Left lung (tissue), 10 donors: ENCODE results near the gene CASP4. TPM values are rescaled to one million over a fixed set of nuclear protein-coding genes. Genes with fewer than 3 reads are reported as not detected.

Experiments used
- ATAC-seq: fragments of 200-7000 bp; cut with Tn5 transposase; one replicate; pipeline ENCODE4 v1.9.1; 2020; ENCODE audit warnings: moderate library complexity
- DNase-seq, 4 donors: peaks; one replicate each; pipeline ENCODE4 v3.0.0-alpha.2; 2013 to 2020
- H3K27ac ChIP-seq, 2 donors: fragments of 200-600 bp; sonication (generic) in 1 of 2; one replicate each; pipeline versions ENCODE4 v1.5.0 to v1.8.0; 2020 to 2021
- H3K27me3 ChIP-seq, 2 donors: fragments of 200-600 bp; sonication (generic) in 1 of 2; one replicate each; pipeline versions ENCODE4 v1.5.0 to v1.8.0; 2020 to 2021
- H3K36me3 ChIP-seq, 2 donors: fragments of 200-600 bp; sonication (generic) in 1 of 2; one replicate each; pipeline versions ENCODE4 v1.5.0 to v1.8.0; 2020 to 2021
- H3K4me1 ChIP-seq, 2 donors: fragments of 200-600 bp; one replicate each; pipeline ENCODE4 v1.8.0; 2021
- H3K4me3 ChIP-seq, 2 donors: fragments of 200-600 bp; sonication (generic) in 1 of 2; one replicate each; pipeline versions ENCODE4 v1.5.0 to v1.8.0; 2020 to 2021; ENCODE audit warnings: mild to moderate bottlenecking in 1 of 2
- H3K9me3 ChIP-seq, 2 donors: fragments of 200-600 bp; sonication (generic) in 1 of 2; one replicate each; pipeline versions ENCODE4 v1.5.0 to v1.8.0; 2020 to 2021
- intact Hi-C, 2 donors: fragments of 100-400 bp; cut with DNase I; formaldehyde crosslinking; loops; one replicate each; pipeline versions ENCODE4 v1.11.2 to v1.14.2; 2022
- polyA plus RNA-seq, 6 donors: library from polyadenylated mRNA; unstranded; fragments of 120-200 nt; gene quantifications; one replicate each; pipeline ENCODE4 v1.2.1, GENCODE V29; 2013; ENCODE audit not compliant: insufficient read length in 6 of 6
- total RNA-seq, 2 donors: library from RNA; stranded (reverse); fragmentation: NEBNext Ultra II Directional; extraction: Animal tissue kit (Norgen Biotek cat#: 25700); gene quantifications; one replicate each; pipeline ENCODE4 v1.2.1, GENCODE V29; 2021
- TF ChIP-seq, protein P1 (sequence below), 2 donors: fragments of 200-600 bp; sonication (generic) in 1 of 2; IDR thresholded peaks; one replicate each; pipeline versions ENCODE4 v1.5.0 to v1.8.0; 2021; ENCODE audit warnings: antibody characterized with exemption in 2 of 2
- donor health status: DM: no; HTN: yes; CAD: no.
- donor health status: DM: no; HTN: no; CAD: no.

The CASP4 gene
- total and polyA plus RNA-seq, 8 donors = 62.6 to 103 (median 87.1) TPM

DNA sequence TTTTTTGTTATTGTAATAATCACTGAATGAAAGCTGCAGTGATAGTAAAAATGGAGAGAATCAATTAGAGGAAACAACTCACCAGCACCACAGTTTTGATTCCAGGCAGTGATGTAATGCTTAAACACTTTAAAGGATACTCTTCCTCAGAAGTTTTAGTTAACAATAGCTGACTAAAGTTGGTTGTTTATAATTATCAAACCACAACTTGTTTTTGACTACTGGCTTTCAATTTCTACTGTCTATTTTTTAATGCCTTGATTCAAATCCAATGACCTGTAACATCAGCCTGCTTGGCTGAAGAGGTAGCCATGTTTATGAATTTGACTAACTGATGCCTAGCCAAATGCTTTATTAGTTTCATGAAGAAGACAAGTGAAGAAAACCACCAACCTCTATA is 51.9 kb downstream of the CASP4 start:
- Histone ChIP-seq H3K9me3 (no peaks in the 10 kb centered on the region), H3K27me3 (no peaks in the 10 kb centered on the region), H3K36me3 (no peaks in the 10 kb centered on the region), H3K4me1 (peaks cover 0 to 14% of the 10 kb centered on the region in 2 donors), H3K4me3 (peak overlapping the region in 1 of 2 donors; percentile 43), H3K27ac (peak overlapping the region; percentile 80 to 88)
- no peak for DNase-seq
- TF ChIP-seq, protein P1, sequence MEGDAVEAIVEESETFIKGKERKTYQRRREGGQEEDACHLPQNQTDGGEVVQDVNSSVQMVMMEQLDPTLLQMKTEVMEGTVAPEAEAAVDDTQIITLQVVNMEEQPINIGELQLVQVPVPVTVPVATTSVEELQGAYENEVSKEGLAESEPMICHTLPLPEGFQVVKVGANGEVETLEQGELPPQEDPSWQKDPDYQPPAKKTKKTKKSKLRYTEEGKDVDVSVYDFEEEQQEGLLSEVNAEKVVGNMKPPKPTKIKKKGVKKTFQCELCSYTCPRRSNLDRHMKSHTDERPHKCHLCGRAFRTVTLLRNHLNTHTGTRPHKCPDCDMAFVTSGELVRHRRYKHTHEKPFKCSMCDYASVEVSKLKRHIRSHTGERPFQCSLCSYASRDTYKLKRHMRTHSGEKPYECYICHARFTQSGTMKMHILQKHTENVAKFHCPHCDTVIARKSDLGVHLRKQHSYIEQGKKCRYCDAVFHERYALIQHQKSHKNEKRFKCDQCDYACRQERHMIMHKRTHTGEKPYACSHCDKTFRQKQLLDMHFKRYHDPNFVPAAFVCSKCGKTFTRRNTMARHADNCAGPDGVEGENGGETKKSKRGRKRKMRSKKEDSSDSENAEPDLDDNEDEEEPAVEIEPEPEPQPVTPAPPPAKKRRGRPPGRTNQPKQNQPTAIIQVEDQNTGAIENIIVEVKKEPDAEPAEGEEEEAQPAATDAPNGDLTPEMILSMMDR (IDR thresholded peaks at IDR 0.05) = no peak
- intact Hi-C loops = no loop called here
- ATAC-seq = no peak

DNA sequence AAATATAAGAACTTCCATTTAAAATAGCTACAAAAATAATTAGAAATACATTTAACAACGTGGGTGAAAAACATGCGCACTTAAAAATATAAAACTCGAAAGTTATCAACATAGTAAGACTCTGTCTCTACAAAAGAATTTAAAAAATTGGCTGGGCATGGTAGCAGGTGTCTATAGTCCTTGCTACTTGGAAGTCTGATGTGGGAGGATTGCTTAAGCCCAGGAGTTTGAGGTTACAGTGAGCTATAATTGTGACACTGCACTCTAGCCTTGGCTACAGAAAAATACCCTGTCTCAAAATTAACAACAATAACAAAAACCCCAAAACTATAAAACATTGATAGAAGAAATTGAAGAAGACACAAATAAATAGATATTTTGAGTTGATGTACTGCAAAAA is 56.3 kb downstream of the CASP4 start:
- H3K27ac ChIP-seq = no peak overlapping the region
- TF ChIP-seq, protein P1 (IDR thresholded peaks at IDR 0.05) = no peak
- H3K9me3 ChIP-seq = no peaks in the 10 kb centered on the region
- H3K4me1 ChIP-seq = peaks cover 0 to 6% of the 10 kb centered on the region in 2 donors
- intact Hi-C loops = no loop called here
- DNase-seq (no peak), ATAC-seq (no peak)
- no peaks in the 10 kb centered on the region for H3K27me3 ChIP-seq
- H3K36me3 ChIP-seq = peaks cover 0 to 5% of the 10 kb centered on the region in 2 donors
- H3K4me3 ChIP-seq = no peak overlapping the region

DNA sequence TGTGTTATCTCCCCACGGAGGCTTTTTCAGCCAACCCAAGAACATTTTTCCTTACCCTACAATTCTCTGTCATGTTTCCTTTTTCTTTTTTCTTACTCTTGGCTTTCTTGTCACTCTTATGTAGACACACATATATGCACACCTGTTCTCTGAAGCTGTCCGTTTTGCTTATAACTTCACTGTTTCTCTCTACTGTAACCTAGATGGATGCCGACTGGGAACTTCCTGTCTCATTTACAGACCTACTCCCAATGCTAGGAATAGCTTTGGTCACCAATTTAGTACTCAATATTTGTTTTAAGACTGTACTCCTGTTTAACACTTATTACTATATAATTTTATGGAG is 60.2 kb downstream of the CASP4 start:
- ATAC-seq = no peak
- Histone ChIP-seq H3K9me3 (no peaks in the 10 kb centered on the region), H3K27ac (no peak overlapping the region)

DNA sequence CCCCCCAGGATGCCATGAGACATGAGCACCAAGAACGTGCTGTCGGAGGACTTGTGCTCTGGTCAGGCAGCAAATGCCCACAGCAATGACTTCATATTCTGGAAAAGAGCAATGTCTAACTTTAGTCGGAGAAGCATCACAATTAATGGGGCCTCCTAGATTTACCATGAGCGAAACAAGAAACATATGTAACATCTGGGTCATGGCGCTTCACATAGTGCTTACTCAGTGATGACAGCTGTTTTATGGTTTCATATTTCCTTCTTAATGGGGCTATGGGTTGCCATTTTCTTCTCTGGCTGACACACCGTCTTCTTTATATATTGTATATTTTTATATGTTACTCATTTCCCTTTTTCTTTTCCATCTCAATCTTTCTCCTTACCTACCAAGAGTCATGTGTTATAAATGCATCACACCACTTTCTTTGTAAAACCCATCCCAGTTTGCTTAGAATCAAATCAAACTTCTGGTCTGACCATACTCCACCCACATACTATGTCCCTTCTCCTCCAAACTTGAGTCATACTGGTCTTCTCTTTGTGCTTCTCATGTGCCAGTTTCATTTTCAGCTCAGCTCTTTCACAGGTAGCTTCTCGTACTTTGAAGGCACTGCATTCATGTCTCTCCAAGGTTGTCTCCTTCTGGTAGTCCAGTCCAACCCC is 60.7 kb downstream of the CASP4 start:
- TF ChIP-seq, protein P1 (IDR thresholded peaks at IDR 0.05) = no peak
- H3K27ac ChIP-seq = no peak overlapping the region
- no peaks in the 10 kb centered on the region for H3K9me3 ChIP-seq
- intact Hi-C loops = no loop called here
- no peaks in the 10 kb centered on the region for H3K4me1 ChIP-seq
- H3K4me3 ChIP-seq = no peak overlapping the region
- no peaks in the 10 kb centered on the region for H3K27me3 ChIP-seq
- H3K36me3 ChIP-seq = peaks cover 0 to 5% of the 10 kb centered on the region in 2 donors
- ATAC-seq (no peak), DNase-seq (no peak)

More for the DNA sequence above, 60.2 kb downstream of the CASP4 start:
- intact Hi-C loops = no loop called here
- no peak for DNase-seq
- no peaks in the 10 kb centered on the region for H3K4me1 ChIP-seq
- H3K4me3 ChIP-seq = no peak overlapping the region
- H3K27me3 ChIP-seq = no peaks in the 10 kb centered on the region
- H3K36me3 ChIP-seq = peaks cover 0 to 5% of the 10 kb centered on the region in 2 donors
- TF ChIP-seq, protein P1 (IDR thresholded peaks at IDR 0.05) = no peak

DNA sequence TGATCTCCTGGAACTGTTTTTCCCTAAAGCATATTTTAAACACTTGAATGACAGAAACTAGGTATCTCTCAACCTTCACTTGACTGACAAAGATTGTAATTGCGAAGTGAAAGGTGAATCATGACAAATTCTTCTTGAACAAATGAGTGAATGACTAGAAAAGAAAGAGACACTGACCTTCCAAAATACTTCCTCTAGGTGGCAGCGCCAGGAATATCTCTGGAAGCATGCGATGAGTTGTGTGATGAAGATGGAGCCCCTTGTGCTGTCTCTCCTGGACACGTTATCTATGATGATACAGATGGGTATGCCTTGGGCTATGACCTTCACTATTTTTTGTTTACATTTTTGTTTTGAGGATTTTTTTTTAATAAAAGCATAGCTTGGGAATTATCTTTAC is 63.1 kb downstream of the CASP4 start:
- TF ChIP-seq, protein P1 (IDR thresholded peaks at IDR 0.05) = no peak

More for the DNA sequence above, 63.1 kb downstream of the CASP4 start:
- no peaks in the 10 kb centered on the region for H3K9me3 ChIP-seq
- H3K27me3 ChIP-seq = no peaks in the 10 kb centered on the region
- H3K36me3 ChIP-seq = peaks cover 0 to 5% of the 10 kb centered on the region in 2 donors
- no peak overlapping the region for H3K27ac ChIP-seq
- intact Hi-C loops = no loop called here
- no peak overlapping the region for H3K4me3 ChIP-seq
- DNase-seq = no peak
- H3K4me1 ChIP-seq = no peaks in the 10 kb centered on the region
- no peak for ATAC-seq
